Measurements from ENCODE around the gene MIA2.

DNA sequence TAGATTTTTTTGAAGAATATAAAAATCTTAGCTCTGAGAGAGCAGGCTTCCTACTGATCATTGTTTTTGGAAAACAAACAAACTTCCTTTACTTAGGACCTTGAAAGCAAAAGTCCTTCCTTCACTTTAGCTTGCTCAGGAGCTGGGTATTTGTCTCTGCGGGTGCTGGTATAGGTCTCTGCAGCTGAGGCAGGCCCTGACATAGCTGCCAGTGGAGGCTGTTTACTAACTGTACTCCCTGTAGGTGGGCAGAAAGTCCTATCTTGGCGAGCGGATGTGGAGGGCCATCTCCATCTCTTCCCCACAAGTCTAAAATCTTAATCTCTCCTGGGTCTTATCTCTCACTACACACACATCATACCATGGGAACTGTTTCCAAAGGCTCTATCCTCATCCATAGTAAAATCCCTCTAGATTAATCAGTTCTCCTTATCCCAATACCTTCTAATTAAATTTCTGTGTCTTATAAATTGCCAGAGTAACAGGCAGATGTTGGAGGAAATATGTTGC lies 4.1 kb upstream of the MIA2 start:
- TF ChIP-seq, protein P1, sequence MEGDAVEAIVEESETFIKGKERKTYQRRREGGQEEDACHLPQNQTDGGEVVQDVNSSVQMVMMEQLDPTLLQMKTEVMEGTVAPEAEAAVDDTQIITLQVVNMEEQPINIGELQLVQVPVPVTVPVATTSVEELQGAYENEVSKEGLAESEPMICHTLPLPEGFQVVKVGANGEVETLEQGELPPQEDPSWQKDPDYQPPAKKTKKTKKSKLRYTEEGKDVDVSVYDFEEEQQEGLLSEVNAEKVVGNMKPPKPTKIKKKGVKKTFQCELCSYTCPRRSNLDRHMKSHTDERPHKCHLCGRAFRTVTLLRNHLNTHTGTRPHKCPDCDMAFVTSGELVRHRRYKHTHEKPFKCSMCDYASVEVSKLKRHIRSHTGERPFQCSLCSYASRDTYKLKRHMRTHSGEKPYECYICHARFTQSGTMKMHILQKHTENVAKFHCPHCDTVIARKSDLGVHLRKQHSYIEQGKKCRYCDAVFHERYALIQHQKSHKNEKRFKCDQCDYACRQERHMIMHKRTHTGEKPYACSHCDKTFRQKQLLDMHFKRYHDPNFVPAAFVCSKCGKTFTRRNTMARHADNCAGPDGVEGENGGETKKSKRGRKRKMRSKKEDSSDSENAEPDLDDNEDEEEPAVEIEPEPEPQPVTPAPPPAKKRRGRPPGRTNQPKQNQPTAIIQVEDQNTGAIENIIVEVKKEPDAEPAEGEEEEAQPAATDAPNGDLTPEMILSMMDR (IDR thresholded peaks at IDR 0.05), result no peak
- TF ChIP-seq EP300 (IDR thresholded peaks at IDR 0.05) (no peak), POLR2A (IDR thresholded peaks at IDR 0.05; ENCODE audit: low read depth) (no peak)
